Activated CD4-positive, alpha-beta T cell treated with anti-CD3 and anti-CD28 coated beads for 48 hours (primary cell): ENCODE results near the gene LHPP.

Experiments
- DNase-seq: peaks from one replicate; pipeline ENCODE4 v3.0.0-alpha.2; 2020

The LHPP gene

GRCh38 chr10:124630551-124630950, 168.9 kb downstream of the LHPP start:
- DNase-seq = no peak

GRCh38 chr10:124632064-124632531, 170.5 kb downstream of the LHPP start:
- peak; percentile 60 for DNase-seq

DNA sequence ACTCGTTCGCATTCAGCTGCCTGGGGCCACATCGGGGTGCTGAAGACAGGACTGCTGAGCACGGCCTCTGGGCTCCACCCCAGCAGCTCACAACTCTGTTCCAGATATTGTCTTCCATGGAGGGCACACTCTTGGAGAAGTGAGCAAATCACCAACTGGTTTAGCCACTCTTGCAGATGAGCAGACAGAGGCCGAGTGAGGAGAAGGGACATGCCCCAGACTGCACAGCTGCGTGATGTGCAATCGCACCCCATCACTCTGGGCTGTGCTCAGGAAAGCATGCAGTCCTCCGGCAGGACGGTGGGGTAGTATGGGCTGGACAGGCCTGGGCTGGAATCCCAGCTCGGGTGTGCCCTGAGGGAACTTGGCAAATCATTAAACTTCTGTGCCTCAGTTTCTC, 170.9 kb downstream of the LHPP start:
- no peak for DNase-seq

DNA sequence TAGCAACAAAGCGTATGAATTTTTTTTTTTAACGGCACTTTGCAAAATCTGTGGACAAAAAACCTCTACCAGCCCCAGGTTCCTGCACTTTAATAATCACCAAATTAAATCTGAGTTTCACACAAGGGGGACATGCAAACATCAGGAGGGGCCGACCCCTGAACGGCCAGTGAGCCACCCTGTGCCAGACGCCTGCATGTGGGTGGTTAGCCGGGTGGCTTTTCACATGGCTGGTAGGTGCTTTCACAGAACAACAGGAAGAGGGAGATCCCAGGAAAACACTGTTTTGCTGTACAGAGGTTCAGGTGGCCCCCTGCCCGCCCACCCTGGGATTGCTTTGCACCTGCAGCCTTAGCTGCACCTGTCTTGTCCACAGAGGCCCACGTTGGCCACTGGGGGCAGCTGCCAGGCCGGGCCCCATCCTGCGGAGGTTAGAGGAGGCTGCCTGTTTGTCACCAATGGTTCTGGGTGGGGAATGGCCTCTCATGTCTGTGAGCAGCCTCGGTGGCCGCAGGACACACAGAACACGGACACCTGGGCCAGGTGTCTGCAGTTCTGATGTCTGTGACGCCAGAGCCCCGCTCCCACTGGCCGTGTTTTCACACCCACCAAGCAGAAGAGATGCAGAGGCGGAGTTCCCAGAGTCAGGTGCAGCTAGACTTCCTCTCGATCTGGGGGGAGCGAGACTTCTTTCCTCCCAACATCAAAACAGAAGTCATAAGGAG, 174.8 kb downstream of the LHPP start:
- peak; percentile 37 for DNase-seq

DNA sequence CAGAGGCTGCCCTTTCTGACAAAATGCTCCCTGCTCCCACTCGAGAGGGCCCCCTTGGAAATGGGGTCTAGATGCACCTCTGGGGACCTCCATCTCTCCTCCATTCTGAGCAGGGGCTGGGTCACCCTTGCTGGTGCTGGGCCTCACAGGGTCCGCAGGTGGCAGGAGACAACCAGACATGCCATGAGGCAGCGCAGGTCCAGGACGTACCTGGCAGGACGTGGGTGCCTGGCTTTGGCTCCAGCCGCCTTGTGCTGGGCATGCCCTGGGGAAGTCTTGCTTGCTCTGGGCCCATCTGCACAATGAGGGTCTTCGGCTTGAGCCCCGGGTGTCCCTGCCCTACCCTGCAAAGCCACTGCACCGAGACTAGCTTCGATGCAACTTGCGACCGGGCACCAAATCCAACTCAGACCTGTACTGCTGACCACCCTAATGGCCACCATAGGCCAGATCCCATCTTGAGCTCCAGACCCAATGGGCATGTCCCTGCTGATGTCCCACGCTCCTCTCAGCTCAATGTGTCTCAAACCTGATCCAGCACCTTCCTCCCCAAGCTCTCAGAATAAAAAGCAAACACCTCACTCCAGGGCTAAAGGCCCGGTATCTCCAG, 175.6 kb downstream of the LHPP start:
- no peak for DNase-seq

- no peak for DNase-seq
Measured at GRCh38 chr10:124637746-124638145, 176.1 kb downstream of the LHPP start.

DNA sequence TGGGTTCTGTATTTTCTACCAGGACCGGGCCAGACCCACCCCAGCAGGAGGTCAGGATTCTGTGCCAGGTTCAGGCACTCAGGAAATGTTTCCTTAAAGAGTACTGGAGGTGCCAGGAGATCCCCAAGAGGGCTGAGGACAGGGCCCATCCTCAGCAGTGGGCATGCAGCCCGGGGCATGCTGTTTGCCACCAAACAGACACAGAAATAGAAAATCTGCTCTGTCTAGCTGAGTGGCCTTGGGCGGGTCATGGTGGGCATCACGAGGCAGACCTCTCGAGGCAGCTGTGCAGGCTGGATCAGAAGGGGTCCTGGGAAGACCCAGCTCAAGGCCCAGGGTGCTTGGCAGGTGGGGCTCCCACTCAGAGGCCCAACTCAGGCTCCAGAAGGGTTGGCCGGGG, 177.6 kb downstream of the LHPP start:
- no peak for DNase-seq

DNA sequence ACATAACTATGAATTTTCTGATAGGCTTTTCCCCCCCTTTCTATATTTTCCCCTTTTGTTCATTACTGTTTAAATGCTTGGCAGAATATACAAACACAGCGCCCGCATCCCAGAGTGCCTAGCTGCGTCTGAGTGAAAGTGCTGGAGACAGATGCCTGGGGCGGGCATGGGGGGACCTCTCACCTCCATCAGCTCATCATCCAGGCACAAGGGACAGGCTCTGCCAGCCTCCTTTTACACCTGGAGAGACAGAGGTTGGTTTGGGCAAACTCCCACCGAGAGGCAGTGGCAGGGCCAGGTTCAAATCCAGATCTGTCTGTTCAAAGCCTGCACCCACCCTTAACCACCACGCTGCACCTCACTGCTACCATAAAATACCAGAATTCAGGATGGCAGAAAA, 178.0 kb downstream of the LHPP start:
- DNase-seq = no peak

GRCh38 chr10:124640056-124640455, 178.4 kb downstream of the LHPP start:
- no peak for DNase-seq

DNA sequence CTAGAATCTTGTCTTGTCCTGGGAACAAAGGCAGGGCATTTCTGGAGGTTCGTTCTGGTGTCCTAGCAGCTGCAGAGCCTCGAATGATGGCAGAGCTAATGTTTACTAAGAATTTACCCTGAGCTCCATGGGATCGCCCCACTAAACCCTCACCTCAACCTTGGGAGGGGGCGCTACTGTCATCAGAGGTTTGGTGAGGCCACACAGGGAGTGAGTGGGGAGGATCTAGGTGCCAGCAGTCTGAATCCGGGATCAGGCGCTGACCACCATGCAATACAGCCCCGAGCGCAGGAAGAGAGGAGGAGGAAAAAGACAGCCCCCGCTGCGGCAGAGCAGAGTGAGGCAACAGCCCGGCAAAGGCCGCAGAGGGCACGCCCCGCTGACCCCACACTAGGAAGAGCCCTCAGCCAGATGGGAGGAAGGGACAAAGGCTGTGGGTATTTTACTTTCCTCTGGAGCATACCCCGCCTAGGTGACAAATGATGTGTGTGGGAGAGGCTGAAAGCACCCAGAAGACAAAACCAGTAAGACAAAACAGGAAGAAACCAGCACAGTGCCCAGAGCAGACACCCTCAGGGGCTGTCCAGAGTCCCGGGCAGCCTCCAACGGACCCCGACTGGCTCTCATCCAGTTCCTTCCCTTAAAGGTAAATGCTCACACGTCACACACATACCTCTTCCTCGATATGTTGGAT, 179.1 kb downstream of the LHPP start:
- no peak for DNase-seq

DNA sequence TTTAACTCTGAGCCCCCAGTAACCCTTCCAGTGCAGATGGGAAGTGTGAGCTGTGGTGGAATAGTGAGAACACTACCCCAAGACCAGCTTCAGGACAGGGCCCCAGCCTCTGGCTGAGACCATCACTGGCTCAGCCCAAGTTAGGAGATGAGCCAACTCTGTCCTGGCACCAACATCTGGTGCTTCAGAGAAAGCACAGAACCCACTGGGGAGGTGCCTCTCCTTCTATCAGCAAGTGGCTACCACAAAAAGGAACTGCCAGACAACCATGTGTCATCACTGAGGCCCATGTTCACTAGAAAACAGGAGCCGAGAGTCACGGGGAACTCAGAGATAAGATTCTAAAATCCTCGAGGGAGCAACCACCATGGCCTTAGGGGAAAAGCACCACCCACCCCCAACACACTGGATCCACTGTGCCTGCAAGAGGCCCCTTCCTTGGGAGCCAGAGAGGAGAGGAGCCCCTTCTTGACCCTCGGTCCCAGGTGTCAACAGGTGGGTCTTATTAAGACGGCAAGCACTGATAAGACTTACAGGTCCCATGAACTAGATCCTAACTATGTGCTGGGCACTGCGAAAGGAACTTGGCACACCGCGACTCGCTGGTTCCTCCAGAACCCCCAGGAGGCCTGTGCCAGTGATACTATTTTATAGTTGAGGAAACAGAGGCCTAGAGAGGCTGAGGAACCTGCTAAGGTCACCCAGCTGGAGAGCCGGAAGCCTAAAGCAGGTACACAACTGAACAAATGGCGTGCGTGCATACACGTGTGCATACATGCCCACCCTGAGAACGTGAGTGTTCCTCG, 179.9 kb downstream of the LHPP start:
- DNase-seq = peak; percentile 55

- DNase-seq = no peak
Measured at GRCh38 chr10:124642088-124642710, 180.6 kb downstream of the LHPP start.

- DNase-seq = no peak
Measured at GRCh38 chr10:124643330-124644009, 181.8 kb downstream of the LHPP start.

- no peak for DNase-seq
Measured at GRCh38 chr10:124644236-124644635, 182.6 kb downstream of the LHPP start.

- no peak for DNase-seq
Measured at GRCh38 chr10:124644771-124645415, 183.3 kb downstream of the LHPP start.

DNA sequence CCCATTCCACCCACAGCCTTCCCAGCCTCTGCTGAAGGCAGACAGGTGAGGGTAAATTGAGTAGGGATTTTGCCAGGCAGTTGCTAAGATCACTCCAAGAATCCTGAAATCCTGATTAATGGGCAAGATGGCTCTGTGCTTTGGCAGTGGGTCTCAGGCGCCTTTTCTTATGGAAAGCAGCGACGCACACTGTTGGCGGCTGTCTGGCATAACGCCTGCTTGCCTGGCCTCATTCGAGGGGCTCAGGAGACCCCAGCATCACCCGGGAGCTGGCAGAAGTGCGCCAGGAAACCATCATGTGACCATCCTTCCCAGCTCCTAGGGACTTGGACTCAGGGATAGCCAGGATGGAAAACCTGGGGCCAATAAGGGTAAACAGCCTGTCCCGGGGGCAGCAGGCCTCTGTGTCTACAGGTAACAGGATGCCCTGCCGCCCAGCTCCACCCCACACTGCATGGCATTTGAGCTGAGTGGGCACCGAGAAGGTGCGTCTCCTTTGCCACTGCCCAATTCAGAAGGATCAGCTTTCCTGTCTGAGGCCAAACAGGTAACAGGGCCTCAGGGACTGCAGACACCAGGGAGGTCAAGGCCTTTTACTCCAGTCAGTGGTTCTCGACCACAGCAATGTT, 184.0 kb downstream of the LHPP start:
- DNase-seq = no peak

GRCh38 chr10:124646483-124647352, 185.1 kb downstream of the LHPP start:
- no peak for DNase-seq

- peak; percentile 76 for DNase-seq
Measured at GRCh38 chr10:124647421-124648130, 186.0 kb downstream of the LHPP start.

DNA sequence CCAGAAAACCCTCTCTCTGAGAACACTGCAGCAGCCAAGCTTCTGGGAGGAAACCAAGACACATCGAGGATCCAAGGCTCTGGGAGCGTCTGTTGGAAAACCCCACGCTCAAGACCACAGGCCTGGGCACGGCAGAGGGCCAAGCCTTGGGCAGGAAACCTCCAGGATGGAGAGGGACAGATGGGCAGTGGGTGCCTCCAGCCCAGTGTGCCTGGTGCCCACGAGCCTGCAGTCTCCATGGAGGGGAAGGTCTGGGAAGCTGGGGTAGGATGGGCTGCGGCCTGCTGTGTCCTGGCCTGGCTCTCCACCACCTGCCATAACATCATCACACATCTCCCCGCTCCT, 186.5 kb downstream of the LHPP start:
- DNase-seq = no peak

GRCh38 chr10:124648738-124649137, 187.1 kb downstream of the LHPP start:
- peak; percentile 60 for DNase-seq
